ENCODE measurements around the gene GPR27.

The GPR27 gene

DNA sequence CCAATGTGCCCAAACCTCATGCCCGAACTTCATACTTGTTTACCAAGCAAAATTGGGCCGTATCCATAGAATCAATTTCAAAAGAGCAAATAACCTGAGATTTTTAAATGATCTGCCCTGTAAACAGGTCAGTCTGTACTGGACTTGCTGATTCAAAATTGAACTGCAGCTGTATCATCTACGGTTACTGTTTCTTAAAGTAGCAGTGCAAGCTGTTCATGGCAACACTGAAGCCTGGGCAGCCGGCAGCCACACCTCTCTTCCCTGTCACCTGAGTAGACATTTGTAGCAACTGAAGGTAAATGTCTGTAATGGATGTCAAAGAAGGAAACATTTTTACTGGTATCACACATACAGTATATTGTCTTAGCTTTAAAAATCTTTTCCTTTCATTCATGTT is 39.1 kb upstream of the GPR27 start:
- Histone ChIP-seq H3K4ac (ENCODE audit: low read depth, low read length) (no peak overlapping the region), H3K27ac (ENCODE audit: low read depth, low read length) (no peak overlapping the region), H2BK5ac (ENCODE audit: low read depth, low read length, poor library complexity) (no peak overlapping the region), H3K79me1 (ENCODE audit: low read length) (no peaks in the 10 kb centered on the region), H3K23ac (ENCODE audit: low read length) (no peak overlapping the region), H4K8ac (ENCODE audit: low read depth, low read length) (no peak overlapping the region), H3K4me2 (ENCODE audit: low read length) (no peak overlapping the region), H4K91ac (ENCODE audit: low read depth, low read length) (no peak overlapping the region), H2AFZ (ENCODE audit: insufficient read depth, low read length, poor library complexity) (no peak overlapping the region), H3K36me3 (ENCODE audit: control insufficient read depth in 1 of 2, insufficient read depth in 2 of 2, low read length in 2 of 2) (no peaks in the 10 kb centered on the region), H3K4me1 (ENCODE audit: control insufficient read depth in 1 of 2, insufficient read depth in 2 of 2, low read length in 2 of 2) (no peaks in the 10 kb centered on the region), H3K18ac (ENCODE audit: low read length) (no peak overlapping the region), H3K14ac (ENCODE audit: low read length) (no peak overlapping the region), H2AK5ac (ENCODE audit: low read length) (no peak overlapping the region), H2BK12ac (ENCODE audit: low read length) (no peak overlapping the region), H4K12ac (ENCODE audit: low read depth, low read length) (no peak overlapping the region), H3K4me3 (ENCODE audit: low read depth, low read length) (no peak overlapping the region), H3K9me3 (ENCODE audit: insufficient read depth, low read depth, low read length) (no peaks in the 10 kb centered on the region), H3K9ac (ENCODE audit: low read length) (no peak overlapping the region), H3K27me3 (ENCODE audit: insufficient read depth, low read length) (no peaks in the 10 kb centered on the region), H2BK120ac (ENCODE audit: insufficient read depth, low read length, poor library complexity) (no peak overlapping the region), H3K79me2 (ENCODE audit: control insufficient read depth, insufficient read depth, low read length, poor library complexity) (no peaks in the 10 kb centered on the region)
- no peak for DNase-seq
- WGBS (ENCODE audit: extremely low coverage, insufficient coverage, insufficient read length): no CpG with 5 or more reads among the region's 4 CpGs

- Histone ChIP-seq H3K4me1 (ENCODE audit: control insufficient read depth in 1 of 2, insufficient read depth in 2 of 2, low read length in 2 of 2) (no peaks in the 10 kb centered on the region), H3K18ac (ENCODE audit: low read length) (no peak overlapping the region), H3K23ac (ENCODE audit: low read length) (no peak overlapping the region), H3K79me1 (ENCODE audit: low read length) (no peaks in the 10 kb centered on the region), H2BK12ac (ENCODE audit: low read length) (no peak overlapping the region), H3K9ac (ENCODE audit: low read length) (no peak overlapping the region), H3K9me3 (ENCODE audit: insufficient read depth, low read depth, low read length) (no peaks in the 10 kb centered on the region), H4K8ac (ENCODE audit: low read depth, low read length) (no peak overlapping the region), H3K79me2 (ENCODE audit: control insufficient read depth, insufficient read depth, low read length, poor library complexity) (no peaks in the 10 kb centered on the region), H2AK5ac (ENCODE audit: low read length) (no peak overlapping the region), H4K91ac (ENCODE audit: low read depth, low read length) (no peak overlapping the region), H2BK120ac (ENCODE audit: insufficient read depth, low read length, poor library complexity) (no peak overlapping the region), H3K4me2 (ENCODE audit: low read length) (no peak overlapping the region), H3K14ac (ENCODE audit: low read length) (no peak overlapping the region), H2BK5ac (ENCODE audit: low read depth, low read length, poor library complexity) (no peak overlapping the region), H3K27me3 (ENCODE audit: insufficient read depth, low read length) (no peaks in the 10 kb centered on the region), H3K4ac (ENCODE audit: low read depth, low read length) (no peak overlapping the region), H2AFZ (ENCODE audit: insufficient read depth, low read length, poor library complexity) (no peak overlapping the region), H3K36me3 (ENCODE audit: control insufficient read depth in 1 of 2, insufficient read depth in 2 of 2, low read length in 2 of 2) (no peaks in the 10 kb centered on the region), H4K12ac (ENCODE audit: low read depth, low read length) (no peak overlapping the region), H3K4me3 (ENCODE audit: low read depth, low read length) (no peak overlapping the region), H3K27ac (ENCODE audit: low read depth, low read length) (no peak overlapping the region)
- WGBS (ENCODE audit: extremely low coverage, insufficient coverage, insufficient read length): no CpG with 5 or more reads among the region's 4 CpGs
- DNase-seq: no peak
These were observed 35.6 kb upstream of the GPR27 start for GRCh38 chr3:71718072-71718471.

DNA sequence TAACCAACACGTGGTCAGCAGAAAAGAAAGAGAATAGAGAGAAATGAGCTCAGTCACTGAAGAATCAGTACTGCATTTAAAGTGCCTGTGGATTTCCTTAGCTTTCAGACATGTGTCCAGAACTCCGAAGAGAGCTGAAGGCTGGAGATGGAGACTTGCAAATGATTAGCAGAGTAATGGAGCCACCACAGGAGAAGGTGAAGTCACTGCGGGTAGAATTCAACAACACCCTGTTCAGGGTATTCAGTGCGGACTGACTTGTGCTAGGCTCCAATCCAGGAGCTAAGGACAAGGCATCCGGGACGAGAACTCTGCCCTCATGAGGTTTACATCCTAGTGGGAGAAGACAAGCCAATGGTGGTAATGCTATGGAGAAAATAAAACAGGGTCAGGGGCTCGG is 32.7 kb upstream of the GPR27 start:
- H3K9me3 ChIP-seq (ENCODE audit: insufficient read depth, low read depth, low read length): peaks cover 3% of the 10 kb centered on the region
- peaks cover 18% of the 10 kb centered on the region for H3K27me3 ChIP-seq (ENCODE audit: insufficient read depth, low read length)
- H3K4me1 ChIP-seq (ENCODE audit: control insufficient read depth in 1 of 2, insufficient read depth in 2 of 2, low read length in 2 of 2): peaks cover 3 to 9% of the 10 kb centered on the region in 2 experiments
- H3K4me2 ChIP-seq (ENCODE audit: low read length): no peak overlapping the region
- H4K12ac ChIP-seq (ENCODE audit: low read depth, low read length): no peak overlapping the region
- no peak overlapping the region for H3K18ac ChIP-seq (ENCODE audit: low read length)
- H3K79me1 ChIP-seq (ENCODE audit: low read length): no peaks in the 10 kb centered on the region
- no peak overlapping the region for H4K8ac ChIP-seq (ENCODE audit: low read depth, low read length)
- H3K4me3 ChIP-seq (ENCODE audit: low read depth, low read length): no peak overlapping the region
- H3K14ac ChIP-seq (ENCODE audit: low read length): no peak overlapping the region
- H2BK120ac ChIP-seq (ENCODE audit: insufficient read depth, low read length, poor library complexity): no peak overlapping the region
- H2BK5ac ChIP-seq (ENCODE audit: low read depth, low read length, poor library complexity): no peak overlapping the region
- no CpG with 5 or more reads among the region's 7 CpGs for WGBS (ENCODE audit: extremely low coverage, insufficient coverage, insufficient read length)
- H3K4ac ChIP-seq (ENCODE audit: low read depth, low read length): no peak overlapping the region
- no peak overlapping the region for H3K27ac ChIP-seq (ENCODE audit: low read depth, low read length)
- H2BK12ac ChIP-seq (ENCODE audit: low read length): no peak overlapping the region
- no peak overlapping the region for H4K91ac ChIP-seq (ENCODE audit: low read depth, low read length)
- no peak overlapping the region for H2AK5ac ChIP-seq (ENCODE audit: low read length)
- H3K23ac ChIP-seq (ENCODE audit: low read length): no peak overlapping the region
- no peak overlapping the region for H3K9ac ChIP-seq (ENCODE audit: low read length)
- DNase-seq: no peak
- H3K36me3 ChIP-seq (ENCODE audit: control insufficient read depth in 1 of 2, insufficient read depth in 2 of 2, low read length in 2 of 2): no peaks in the 10 kb centered on the region
- no peak overlapping the region for H2AFZ ChIP-seq (ENCODE audit: insufficient read depth, low read length, poor library complexity)
- peaks cover 2% of the 10 kb centered on the region for H3K79me2 ChIP-seq (ENCODE audit: control insufficient read depth, insufficient read depth, low read length, poor library complexity)

DNA sequence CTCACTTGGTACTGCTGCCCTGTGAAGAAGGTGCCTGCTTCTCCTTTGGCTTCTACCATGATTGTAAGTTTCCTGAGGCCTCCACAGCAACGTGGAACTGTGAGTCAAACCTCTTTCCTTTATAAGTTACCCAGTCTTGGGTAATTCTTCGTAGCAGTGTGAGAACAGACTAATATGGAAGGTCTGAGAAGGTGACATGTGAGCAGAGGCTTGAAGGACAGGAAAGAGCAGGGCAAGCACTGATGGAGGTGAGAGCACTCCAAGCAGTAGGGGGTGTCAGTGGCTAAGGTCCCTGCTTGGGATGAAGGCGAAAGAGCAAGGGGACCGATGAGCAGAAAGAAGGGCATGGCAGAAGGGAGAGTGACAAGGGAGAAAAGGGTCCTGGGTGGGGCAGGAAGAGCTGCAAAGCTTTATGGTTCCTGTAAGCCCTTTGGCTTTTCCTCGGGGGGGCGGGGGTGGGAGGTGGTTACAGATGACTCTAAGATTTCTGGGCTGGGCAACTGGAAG is 32.0 kb upstream of the GPR27 start:
- no peak overlapping the region for H3K27ac ChIP-seq (ENCODE audit: low read depth, low read length)
- H3K18ac ChIP-seq (ENCODE audit: low read length): no peak overlapping the region
- no peak overlapping the region for H2BK5ac ChIP-seq (ENCODE audit: low read depth, low read length, poor library complexity)
- no peaks in the 10 kb centered on the region for H3K79me1 ChIP-seq (ENCODE audit: low read length)
- H3K9ac ChIP-seq (ENCODE audit: low read length): no peak overlapping the region
- WGBS (ENCODE audit: extremely low coverage, insufficient coverage, insufficient read length): no CpG with 5 or more reads among the region's 6 CpGs
- H2BK12ac ChIP-seq (ENCODE audit: low read length): no peak overlapping the region
- H3K9me3 ChIP-seq (ENCODE audit: insufficient read depth, low read depth, low read length): peaks cover 3% of the 10 kb centered on the region
- H3K4me2 ChIP-seq (ENCODE audit: low read length): no peak overlapping the region
- H4K8ac ChIP-seq (ENCODE audit: low read depth, low read length): no peak overlapping the region
- H3K23ac ChIP-seq (ENCODE audit: low read length): no peak overlapping the region
- no peak overlapping the region for H2AFZ ChIP-seq (ENCODE audit: insufficient read depth, low read length, poor library complexity)
- H3K27me3 ChIP-seq (ENCODE audit: insufficient read depth, low read length): peaks cover 18% of the 10 kb centered on the region
- DNase-seq: no peak
- H4K12ac ChIP-seq (ENCODE audit: low read depth, low read length): no peak overlapping the region
- no peak overlapping the region for H2AK5ac ChIP-seq (ENCODE audit: low read length)
- H3K79me2 ChIP-seq (ENCODE audit: control insufficient read depth, insufficient read depth, low read length, poor library complexity): peaks cover 2% of the 10 kb centered on the region
- no peak overlapping the region for H3K14ac ChIP-seq (ENCODE audit: low read length)
- no peak overlapping the region for H3K4me3 ChIP-seq (ENCODE audit: low read depth, low read length)
- no peak overlapping the region for H4K91ac ChIP-seq (ENCODE audit: low read depth, low read length)
- no peaks in the 10 kb centered on the region for H3K36me3 ChIP-seq (ENCODE audit: control insufficient read depth in 1 of 2, insufficient read depth in 2 of 2, low read length in 2 of 2)
- H3K4me1 ChIP-seq (ENCODE audit: control insufficient read depth in 1 of 2, insufficient read depth in 2 of 2, low read length in 2 of 2): peaks cover 3 to 9% of the 10 kb centered on the region in 2 experiments
- H2BK120ac ChIP-seq (ENCODE audit: insufficient read depth, low read length, poor library complexity): no peak overlapping the region
- no peak overlapping the region for H3K4ac ChIP-seq (ENCODE audit: low read depth, low read length)
